SU-DHL-6 (cell line): Measurements from ENCODE around the gene SESN2.

ENCODE experiments used
- CTCF ChIP-seq: fragments of 200-600 bp; sonication (generic); IDR thresholded peaks from one replicate; pipeline ENCODE4 v1.5.1; 2017; ENCODE audit warnings: antibody characterized with exemption, mild to moderate bottlenecking, low read length, moderate library complexity; ENCODE audit not compliant: insufficient read depth, poor library complexity, severe bottlenecking
- EZH2phosphoT487 ChIP-seq: fragments of 200-600 bp; sonication (generic), shearing (Covaris generic); conservative IDR thresholded peaks from 2 replicates; pipeline ENCODE4 v1.6.1; 2018; ENCODE audit warnings: mild to moderate bottlenecking, antibody characterized with exemption, low read length, moderate library complexity, mixed read lengths

DNA sequence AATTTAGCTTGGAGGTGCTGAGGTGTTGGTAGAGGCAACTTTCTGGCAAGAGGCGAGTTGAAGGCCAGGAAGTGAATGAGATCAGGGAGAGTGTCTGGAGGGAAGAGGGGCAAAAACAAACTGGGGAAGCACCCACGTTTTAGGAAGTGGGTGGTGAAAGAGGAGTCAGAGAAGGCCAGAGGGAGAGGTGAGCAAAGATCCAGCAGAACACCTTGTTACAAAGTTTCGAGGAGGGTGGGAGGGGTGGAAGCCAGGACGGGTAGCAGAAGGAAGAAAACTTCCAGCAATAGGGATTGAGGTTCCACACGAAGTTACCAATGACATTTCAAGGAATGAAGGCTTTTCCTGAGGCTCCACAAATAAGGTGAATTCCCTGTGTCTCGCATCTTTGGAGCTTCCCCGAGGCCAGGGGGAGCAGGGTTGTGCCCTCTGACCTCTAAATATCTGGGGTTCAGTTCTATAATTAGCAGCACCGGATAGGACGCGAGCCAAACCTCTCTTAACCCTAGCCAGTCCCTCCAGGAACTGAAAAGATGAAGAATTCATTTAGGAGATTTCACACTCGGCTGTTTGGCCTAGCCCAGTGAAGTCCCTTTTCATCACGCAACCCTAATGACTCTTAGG is 578 bp upstream of the SESN2 start:
- no peak for TF ChIP-seq CTCF
- TF ChIP-seq EZH2phosphoT487: no peak
